Adipose tissue (tissue), 3 donors: ENCODE results near the gene OR5D13. TPM values are rescaled to one million over a fixed set of nuclear protein-coding genes. Genes with fewer than 3 reads are reported as not detected.

Experiments
- H3K27ac ChIP-seq: one replicate; pipeline ENCODE4 v1.5.1; 2013; ENCODE audit warnings: low read depth, low read length
- WGBS, 3 donors: extraction: QIAGEN DNeasy Blood & Tissue Kit; methylation state at CpG; one replicate each; pipeline ENCODE4 v1.1.7; 2013; 5-methylcytosine and 5-hydroxymethylcytosine counted together
- polyA plus RNA-seq, 3 donors: library from polyadenylated mRNA; stranded (reverse); fragments of 200-250 nt; gene quantifications; one replicate each; pipeline ENCODE4 v1.2.3, GENCODE V29; 2013
- donor health status: healthy with polysubstance abuse.
- donor health status: Bipolar disorder and iron deficiency.
- donor health status: healthy.

OR5D13 gene
- polyA plus RNA-seq, result not detected

DNA sequence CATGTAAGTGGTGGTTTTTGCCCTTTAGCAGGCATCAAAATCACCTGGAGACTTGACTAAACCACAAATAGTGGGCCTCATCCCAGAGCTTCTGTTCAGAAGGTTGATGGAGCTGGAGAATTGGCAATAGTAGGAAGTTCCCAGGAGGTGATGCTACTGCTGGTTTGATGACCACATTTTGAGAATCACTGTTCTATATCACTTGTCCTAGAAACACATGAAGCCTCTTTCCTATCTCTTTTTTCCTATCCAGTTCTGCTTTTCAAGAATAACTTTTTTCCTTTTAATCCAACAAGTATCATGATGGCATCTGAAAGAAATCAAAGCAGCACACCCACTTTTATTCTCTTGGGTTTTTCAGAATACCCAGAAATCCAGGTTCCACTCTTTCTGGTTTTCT, at the start of gene OR5D13:
OR5D13 (plus strand) TSS at position 301 of the 400 bp plus-strand sequence; CDS start at position 301, 0 bp downstream.
- H3K27ac ChIP-seq, result no peak within 1 kb of the TSS

DNA sequence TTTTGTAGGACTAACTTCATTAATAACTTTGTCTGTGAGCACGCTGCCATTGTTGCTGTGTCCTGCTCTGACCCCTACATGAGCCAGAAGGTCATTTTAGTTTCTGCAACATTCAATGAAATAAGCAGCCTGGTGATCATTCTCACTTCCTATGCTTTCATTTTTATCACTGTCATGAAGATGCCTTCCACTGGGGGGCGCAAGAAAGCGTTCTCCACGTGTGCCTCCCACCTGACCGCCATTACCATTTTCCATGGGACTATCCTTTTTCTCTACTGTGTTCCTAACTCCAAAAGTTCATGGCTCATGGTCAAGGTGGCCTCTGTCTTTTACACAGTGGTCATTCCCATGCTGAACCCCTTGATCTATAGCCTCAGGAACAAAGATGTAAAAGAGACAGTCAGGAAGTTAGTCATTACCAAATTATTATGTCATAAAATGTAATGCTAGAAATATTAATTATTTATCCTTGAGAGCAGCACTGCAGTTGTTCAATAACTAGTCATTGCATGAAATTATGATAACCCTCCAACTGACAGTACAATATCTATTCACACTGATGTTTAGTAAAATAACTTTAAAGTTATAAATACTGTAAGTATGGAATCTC, 46.4 kb upstream of the OR5D13 start:
- 11 to 26% (median 26%) methylated on average over 5 of the region's 5 CpGs for WGBS, 3 donors
- H3K27ac ChIP-seq, result no peak overlapping the region

GRCh38 chr11:55732936-55733335, 40.3 kb upstream of the OR5D13 start:
- 28 to 67% (median 59%) methylated on average over 3 of the region's 3 CpGs for WGBS, 3 donors
- no peak overlapping the region for H3K27ac ChIP-seq

GRCh38 chr11:55791606-55792005, 18.4 kb downstream of the OR5D13 start:
- H3K27ac ChIP-seq, result no peak overlapping the region
- WGBS, 3 donors, result 76 to 89% (median 83%) methylated on average over 1 of the region's 1 CpG

DNA sequence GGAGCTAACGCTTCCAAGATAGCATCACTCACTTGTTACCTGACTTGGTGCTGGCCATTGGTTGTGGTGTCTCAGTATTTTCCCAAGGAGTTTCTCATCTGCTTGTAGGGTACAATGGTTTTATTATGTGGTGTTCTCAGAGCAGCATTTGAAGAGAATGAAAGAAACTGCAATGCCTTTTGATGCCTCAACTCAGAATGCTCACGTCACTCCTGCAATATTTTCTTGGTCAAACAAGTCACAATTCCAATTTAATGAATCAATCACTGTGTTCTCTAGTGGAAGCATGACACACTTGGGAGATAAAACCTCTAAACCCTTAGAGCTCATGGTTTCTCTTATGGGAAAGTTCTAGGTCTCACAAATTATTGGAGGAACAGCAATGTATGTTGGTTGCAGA, 20.1 kb downstream of the OR5D13 start:
- H3K27ac ChIP-seq, result no peak overlapping the region
- WGBS, 3 donors, result 42 to 74% (median 60%) methylated on average over 2 of the region's 2 CpGs

- no peak within 1 kb of the TSS for H3K27ac ChIP-seq
Observed at GRCh38 chr11:55795256-55795655, 22.0 kb downstream of the OR5D13 start, which contains the start of gene OR5D14. Gene OR5D14, plus strand, starts transcription at chr11:55795556. Its CDS starts 0 bp downstream, at chr11:55795556.

- H3K27ac ChIP-seq, result no peak overlapping the region
- WGBS, 3 donors, result 84 to 91% (median 86%) methylated on average over 1 of the region's 1 CpG
Observed at GRCh38 chr11:55806248-55806647, 33.0 kb downstream of the OR5D13 start.

- 71 to 92% (median 91%) methylated on average over 1 of the region's 1 CpG for WGBS, 3 donors
- no peak within 1 kb of the TSS for H3K27ac ChIP-seq
Observed at GRCh38 chr11:55811067-55811466, 37.8 kb downstream of the OR5D13 start, which contains the start of gene OR5L1. Gene OR5L1, plus strand, starts transcription at chr11:55811367. Its CDS starts 100 bp downstream, at chr11:55811467.

DNA sequence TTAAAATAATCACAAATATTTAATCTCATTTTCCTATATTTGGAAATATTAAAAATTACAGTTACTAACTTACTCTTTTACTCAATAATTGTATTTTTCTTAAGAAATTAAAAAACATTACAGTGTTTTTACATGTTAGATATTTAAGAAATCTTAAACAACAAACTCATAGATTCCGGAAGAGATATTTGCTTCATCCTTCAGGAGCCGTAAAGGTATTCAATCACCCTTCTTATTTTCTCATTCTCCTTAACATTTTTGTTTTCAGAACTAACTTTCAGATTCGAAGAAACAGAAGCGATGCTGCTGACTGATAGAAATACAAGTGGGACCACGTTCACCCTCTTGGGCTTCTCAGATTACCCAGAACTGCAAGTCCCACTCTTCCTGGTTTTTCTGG, 46.1 kb downstream of the OR5D13 start, which contains the start of gene OR5D18:
OR5D18 (plus strand) TSS at position 301 of the 400 bp plus-strand sequence; CDS start at position 301, 0 bp downstream.
- 75 to 86% (median 81%) methylated on average over 5 of the region's 5 CpGs for WGBS, 3 donors

More for the DNA sequence above, 46.1 kb downstream of the OR5D13 start, which contains the start of gene OR5D18:
- no peak within 1 kb of the TSS for H3K27ac ChIP-seq

Other genes starting within 250 kb of the OR5D13 start
- not detected for gene OR4C15, start 219.0 kb upstream of the OR5D13 start, polyA plus RNA-seq
- gene OR4C16, start 201.3 kb upstream of the OR5D13 start, polyA plus RNA-seq, result not detected
- gene OR4C11, start 165.8 kb upstream of the OR5D13 start, polyA plus RNA-seq, result not detected
- gene OR4P4, start 138.3 kb upstream of the OR5D13 start, polyA plus RNA-seq, result not detected
- not detected for gene OR4S2, start 125.1 kb upstream of the OR5D13 start, polyA plus RNA-seq
- not detected for gene OR4C6, start 111.2 kb upstream of the OR5D13 start, polyA plus RNA-seq
- gene OR5D14, start 22.1 kb downstream of the OR5D13 start, polyA plus RNA-seq, result not detected
- not detected for gene OR5L1, start 37.9 kb downstream of the OR5D13 start, polyA plus RNA-seq
- not detected for gene OR5D18, start 46.2 kb downstream of the OR5D13 start, polyA plus RNA-seq
- not detected for gene OR5L2, start 53.8 kb downstream of the OR5D13 start, polyA plus RNA-seq
- not detected for gene OR5D16, start 65.3 kb downstream of the OR5D13 start, polyA plus RNA-seq
- not detected for gene TRIM51, start 109.9 kb downstream of the OR5D13 start, polyA plus RNA-seq
- not detected for gene OR5W2, start 141.1 kb downstream of the OR5D13 start, polyA plus RNA-seq
- not detected for gene OR5I1, start 163.0 kb downstream of the OR5D13 start, polyA plus RNA-seq
- gene OR10AG1, start 196.5 kb downstream of the OR5D13 start, polyA plus RNA-seq, result not detected
- not detected for gene OR5F1, start 221.2 kb downstream of the OR5D13 start, polyA plus RNA-seq